Suprapubic skin (tissue), 4 donors: ENCODE data around the gene GPATCH4. TPM values are rescaled to one million over a fixed set of nuclear protein-coding genes. Genes with fewer than 3 reads are reported as not detected.
A peak's percentile ranks its signal among the peaks of the same experiment; 100 is the strongest.

Experiments used
- DNase-seq, 2 donors: peaks; one replicate each; pipeline ENCODE4 v3.0.0-alpha.2; 2019; ENCODE audit warnings: low spot score in 2 of 2
- H3K27ac ChIP-seq: fragments of 200-600 bp; sonication (generic); one replicate; pipeline ENCODE4 v1.5.1; 2019
- H3K27me3 ChIP-seq: fragments of 200-600 bp; sonication (generic); one replicate; pipeline ENCODE4 v1.5.1; 2019
- H3K36me3 ChIP-seq: fragments of 200-600 bp; sonication (generic); one replicate; pipeline ENCODE4 v1.5.1; 2019
- H3K4me1 ChIP-seq: fragments of 200-600 bp; sonication (generic); one replicate; pipeline ENCODE4 v1.5.1; 2019
- H3K4me3 ChIP-seq: fragments of 200-600 bp; sonication (generic); one replicate; pipeline ENCODE4 v1.5.1; 2019; ENCODE audit warnings: mild to moderate bottlenecking
- H3K9me3 ChIP-seq: fragments of 200-600 bp; sonication (generic); one replicate; pipeline ENCODE4 v1.5.1; 2019
- EP300 ChIP-seq: sonication (generic); formaldehyde crosslinking; IDR thresholded peaks from one replicate; pipeline ENCODE4 v1.6.1; 2017; ENCODE audit warnings: antibody characterized with exemption
- POLR2A ChIP-seq, 2 donors: fragments of 450-650 bp; IDR thresholded peaks; one replicate each; pipeline ENCODE4 v1.6.1; 2017; ENCODE audit warnings: antibody characterized with exemption in 2 of 2, mild to moderate bottlenecking in 2 of 2, moderate library complexity in 2 of 2
- POLR2AphosphoS5 ChIP-seq, 3 donors: sonication (generic); formaldehyde crosslinking; IDR thresholded peaks; one replicate each; pipeline ENCODE4 v1.6.1; 2017; ENCODE audit warnings: antibody characterized with exemption in 3 of 3
- WGBS: methylation state at CpG from one replicate; pipeline ENCODE4 v1.1.5; 2018; 5-methylcytosine and 5-hydroxymethylcytosine counted together
- total RNA-seq, 4 donors: library from RNA; depleted of rRNA; stranded (reverse); fragments of >200 nt; gene quantifications; one replicate each; pipeline ENCODE4 v1.1.0, GENCODE V29; 2016
- TF ChIP-seq, protein P1 (sequence below), 2 donors: fragments of 200-600 bp in 1 of 2; fragments of 450-650 bp in 1 of 2; sonication (generic) in 1 of 2; IDR thresholded peaks; one replicate each; pipeline ENCODE4 v1.5.1; 2016 to 2019; ENCODE audit warnings: antibody characterized with exemption in 2 of 2, mild to moderate bottlenecking in 1 of 2, moderate library complexity in 1 of 2

GPATCH4 gene
- total RNA-seq, 4 donors from 2014 or later = 15.9 to 25.1 (median 20.5) TPM

DNA sequence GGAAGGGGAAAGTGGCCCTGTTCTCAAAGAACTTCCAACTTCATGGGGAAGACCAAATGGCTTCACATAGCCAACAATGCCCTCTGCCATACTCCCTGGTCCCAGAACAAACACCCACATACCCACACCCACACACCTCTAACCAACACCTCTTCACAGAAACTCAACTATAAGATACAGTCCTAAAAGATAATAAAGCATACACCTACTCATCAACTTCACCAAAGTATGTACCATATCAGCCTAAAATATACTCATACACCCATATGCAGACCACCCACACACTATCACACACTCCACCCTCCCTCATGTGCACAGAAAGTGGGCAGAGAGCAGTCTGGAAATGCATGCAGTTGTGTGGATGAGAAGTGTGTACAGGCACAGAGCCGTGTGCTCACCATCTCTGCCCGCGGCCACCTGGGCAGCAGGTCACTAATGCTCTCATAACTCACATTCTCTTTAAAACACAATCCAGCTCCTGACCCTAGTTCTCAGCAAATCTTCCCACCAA, 56.6 kb downstream of the GPATCH4 start:
- Histone ChIP-seq H3K27ac (no peak overlapping the region), H3K9me3 (no peaks in the 10 kb centered on the region), H3K27me3 (no peaks in the 10 kb centered on the region), H3K4me1 (no peaks in the 10 kb centered on the region), H3K4me3 (no peak overlapping the region), H3K36me3 (no peaks in the 10 kb centered on the region)
- TF ChIP-seq, protein P1, sequence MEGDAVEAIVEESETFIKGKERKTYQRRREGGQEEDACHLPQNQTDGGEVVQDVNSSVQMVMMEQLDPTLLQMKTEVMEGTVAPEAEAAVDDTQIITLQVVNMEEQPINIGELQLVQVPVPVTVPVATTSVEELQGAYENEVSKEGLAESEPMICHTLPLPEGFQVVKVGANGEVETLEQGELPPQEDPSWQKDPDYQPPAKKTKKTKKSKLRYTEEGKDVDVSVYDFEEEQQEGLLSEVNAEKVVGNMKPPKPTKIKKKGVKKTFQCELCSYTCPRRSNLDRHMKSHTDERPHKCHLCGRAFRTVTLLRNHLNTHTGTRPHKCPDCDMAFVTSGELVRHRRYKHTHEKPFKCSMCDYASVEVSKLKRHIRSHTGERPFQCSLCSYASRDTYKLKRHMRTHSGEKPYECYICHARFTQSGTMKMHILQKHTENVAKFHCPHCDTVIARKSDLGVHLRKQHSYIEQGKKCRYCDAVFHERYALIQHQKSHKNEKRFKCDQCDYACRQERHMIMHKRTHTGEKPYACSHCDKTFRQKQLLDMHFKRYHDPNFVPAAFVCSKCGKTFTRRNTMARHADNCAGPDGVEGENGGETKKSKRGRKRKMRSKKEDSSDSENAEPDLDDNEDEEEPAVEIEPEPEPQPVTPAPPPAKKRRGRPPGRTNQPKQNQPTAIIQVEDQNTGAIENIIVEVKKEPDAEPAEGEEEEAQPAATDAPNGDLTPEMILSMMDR (IDR thresholded peaks at IDR 0.05) = no peak
- TF ChIP-seq POLR2AphosphoS5 (IDR thresholded peaks at IDR 0.05) = no peak
- TF ChIP-seq POLR2A (IDR thresholded peaks at IDR 0.05) = no peak
- TF ChIP-seq EP300 = no peak
- DNase-seq = peak in 1 of 2 donors; percentile 11
- WGBS = 92% methylated on average over 3 of the region's 3 CpGs

Other genes with a start within 250 kb of the GPATCH4 start
- 10 to 100 TPM in 1 of 4 donors, 1 to 10 TPM in 3; 7.4 to 14.8 (median 8.1) TPM for gene RHBG, start 232.3 kb downstream of the GPATCH4 start, total RNA-seq
- gene MEF2D, start 100.7 kb downstream of the GPATCH4 start, total RNA-seq = 10 to 100 TPM; 61.7 to 73.5 (median 67.1) TPM
- 1 to 10 TPM; 2.2 to 5.7 (median 4.5) TPM for gene IQGAP3, start 28.9 kb downstream of the GPATCH4 start, total RNA-seq
- not detected for gene TTC24, start 21.8 kb downstream of the GPATCH4 start, total RNA-seq
- 10 to 100 TPM; 42.7 to 80.8 (median 63.3) TPM for gene NAXE, start 9.7 kb downstream of the GPATCH4 start, total RNA-seq
- 1 to 10 TPM in 2 of 4 donors, not detected in 2; 1.0 to 2.9 TPM for gene HAPLN2, start 17.9 kb upstream of the GPATCH4 start, total RNA-seq
- gene BCAN, start 40.6 kb upstream of the GPATCH4 start, total RNA-seq = 10 to 100 TPM; 17.8 to 41.2 (median 29.4) TPM
- 1 to 10 TPM; 1.9 to 7.4 (median 4.8) TPM for gene NES, start 75.9 kb upstream of the GPATCH4 start, total RNA-seq
- 10 to 100 TPM; 38.4 to 98.0 (median 68.2) TPM for gene CRABP2, start 104.1 kb upstream of the GPATCH4 start, total RNA-seq
- gene METTL25B, start 127.0 kb upstream of the GPATCH4 start, total RNA-seq = 10 to 100 TPM; 20.7 to 40.3 (median 34.2) TPM
- 10 to 100 TPM; 33.8 to 59.6 (median 38.9) TPM for gene ISG20L2, start 127.3 kb upstream of the GPATCH4 start, total RNA-seq
- 10 to 100 TPM; 33.6 to 66.6 (median 55.0) TPM for gene MRPL24, start 139.6 kb upstream of the GPATCH4 start, total RNA-seq
- 100 to 1,000 TPM; 178 to 250 (median 210) TPM for gene HDGF, start 150.2 kb upstream of the GPATCH4 start, total RNA-seq
- gene PRCC, start 166.1 kb upstream of the GPATCH4 start, total RNA-seq = 10 to 100 TPM; 39.1 to 50.1 (median 43.3) TPM
- under 1 TPM in 2 of 4 donors, not detected in 2; 0.29 to 0.48 TPM for gene SH2D2A, start 215.4 kb upstream of the GPATCH4 start, total RNA-seq